ENCODE results near the gene KLHL35.

Gene KLHL35

GRCh38 chr11:75375626-75376025, 57.4 kb downstream of the KLHL35 start:
- Histone ChIP-seq H3K4me1 (ENCODE audit: control insufficient read depth, low read depth, low read length) (no peaks in the 10 kb centered on the region), H3K27me3 (ENCODE audit: control insufficient read depth, insufficient read depth, low read length) (no peaks in the 10 kb centered on the region), H3K9ac (ENCODE audit: low read length) (no peak overlapping the region), H3K9me3 (ENCODE audit: control insufficient read depth, low read depth, low read length) (no peaks in the 10 kb centered on the region), H3K27ac (ENCODE audit: low read length) (no peak overlapping the region), H3K4me3 (ENCODE audit: low read length) (no peak overlapping the region), H3K36me3 (ENCODE audit: control insufficient read depth, low read depth, low read length) (no peaks in the 10 kb centered on the region)

DNA sequence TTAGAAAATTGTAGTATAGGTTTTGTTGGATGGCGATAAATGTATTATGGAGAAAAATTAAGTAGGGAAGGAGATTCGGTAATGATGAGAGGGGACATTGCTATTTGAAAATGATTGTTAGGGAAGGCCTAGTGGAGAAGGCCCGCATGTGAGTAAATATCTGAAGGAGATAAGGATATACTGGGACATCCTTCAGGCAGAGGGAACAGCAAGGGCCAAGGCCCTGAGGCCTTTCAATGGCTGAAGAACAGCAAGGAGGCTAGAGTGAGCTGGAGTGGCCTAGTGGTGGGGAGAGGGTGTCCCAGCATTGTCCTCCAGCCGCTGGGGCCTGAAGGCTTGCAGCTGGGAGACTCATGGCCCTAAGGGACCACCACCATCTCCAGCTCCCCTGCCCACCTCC, 58.4 kb downstream of the KLHL35 start:
- H3K27me3 ChIP-seq (ENCODE audit: control insufficient read depth, insufficient read depth, low read length) = no peaks in the 10 kb centered on the region
- H3K36me3 ChIP-seq (ENCODE audit: control insufficient read depth, low read depth, low read length) = no peaks in the 10 kb centered on the region
- H3K4me1 ChIP-seq (ENCODE audit: control insufficient read depth, low read depth, low read length) = no peaks in the 10 kb centered on the region
- no peak overlapping the region for H3K4me3 ChIP-seq (ENCODE audit: low read length)
- no peaks in the 10 kb centered on the region for H3K9me3 ChIP-seq (ENCODE audit: control insufficient read depth, low read depth, low read length)
- H3K9ac ChIP-seq (ENCODE audit: low read length) = no peak overlapping the region
- H3K27ac ChIP-seq (ENCODE audit: low read length) = no peak overlapping the region

GRCh38 chr11:75373201-75373600, 59.8 kb downstream of the KLHL35 start:
- H3K9me3 ChIP-seq (ENCODE audit: control insufficient read depth, low read depth, low read length) = no peaks in the 10 kb centered on the region
- H3K4me3 ChIP-seq (ENCODE audit: low read length) = no peak overlapping the region
- H3K27ac ChIP-seq (ENCODE audit: low read length) = no peak overlapping the region
- no peak overlapping the region for H3K9ac ChIP-seq (ENCODE audit: low read length)
- no peaks in the 10 kb centered on the region for H3K36me3 ChIP-seq (ENCODE audit: control insufficient read depth, low read depth, low read length)
- no peaks in the 10 kb centered on the region for H3K4me1 ChIP-seq (ENCODE audit: control insufficient read depth, low read depth, low read length)
- no peaks in the 10 kb centered on the region for H3K27me3 ChIP-seq (ENCODE audit: control insufficient read depth, insufficient read depth, low read length)

Data from iPS-18a (cell line).